GM19372 (cell line): ENCODE results near the gene PACSIN1.

Experiments used
- ATAC-seq: cut with Tn5 transposase; IDR thresholded peaks from one replicate; pipeline ENCODE4 v1.9.1; 2021; ENCODE audit warnings: mild to moderate bottlenecking, low read depth, moderate library complexity; ENCODE audit not compliant: unreplicated experiment

PACSIN1 gene

GRCh38 chr6:34526241-34526972 lies 60.5 kb downstream of the PACSIN1 start:
- ATAC-seq: no peak

GRCh38 chr6:34526992-34527728 lies 61.3 kb downstream of the PACSIN1 start:
- peak; percentile 90 for ATAC-seq

- no peak for ATAC-seq
These were observed 62.1 kb downstream of the PACSIN1 start for GRCh38 chr6:34527751-34528670.

- no peak for ATAC-seq
These were observed 63.3 kb downstream of the PACSIN1 start for GRCh38 chr6:34528996-34529664.

GRCh38 chr6:34529665-34530327 lies 63.9 kb downstream of the PACSIN1 start:
- ATAC-seq: no peak

- no peak for ATAC-seq
These were observed 65.0 kb downstream of the PACSIN1 start for GRCh38 chr6:34530753-34531365.

GRCh38 chr6:34531580-34532201 lies 65.8 kb downstream of the PACSIN1 start:
- ATAC-seq: no peak

- ATAC-seq: no peak
These were observed 66.4 kb downstream of the PACSIN1 start for GRCh38 chr6:34532230-34532629.

- ATAC-seq: no peak
These were observed 68.3 kb downstream of the PACSIN1 start for GRCh38 chr6:34534146-34534545.

- no peak for ATAC-seq
These were observed 68.8 kb downstream of the PACSIN1 start for GRCh38 chr6:34534656-34535055.

GRCh38 chr6:34535199-34535598 lies 69.3 kb downstream of the PACSIN1 start:
- ATAC-seq: no peak

GRCh38 chr6:34535646-34536045 lies 69.8 kb downstream of the PACSIN1 start:
- ATAC-seq: no peak

- ATAC-seq: no peak
These were observed 70.5 kb downstream of the PACSIN1 start for GRCh38 chr6:34536251-34536958.

- ATAC-seq: no peak
These were observed 71.3 kb downstream of the PACSIN1 start for GRCh38 chr6:34536959-34537848.

- ATAC-seq: no peak
These were observed 72.2 kb downstream of the PACSIN1 start for GRCh38 chr6:34537922-34538550.

GRCh38 chr6:34538581-34538980 lies 72.7 kb downstream of the PACSIN1 start:
- ATAC-seq: no peak

- ATAC-seq: no peak
These were observed 73.3 kb downstream of the PACSIN1 start for GRCh38 chr6:34539181-34539580.
